ENCODE measurements around the gene DELE1. TPM values are rescaled to one million over a fixed set of nuclear protein-coding genes. Genes with fewer than 3 reads are reported as not detected.

The DELE1 gene
- total RNA-seq, 1 experiment from 2014 or later = 35.1 TPM

- Histone ChIP-seq H3K9me3 (ENCODE audit: low read depth, low read length, poor library complexity, severe bottlenecking) (no peaks in the 10 kb centered on the region), H3K27me3 (replicated peaks; ENCODE audit: insufficient read depth, low read depth, low read length, poor library complexity) (no peaks in the 10 kb centered on the region), H3K4me3 (ENCODE audit: low read depth, low read length, poor library complexity, severe bottlenecking) (no peak overlapping the region), H3K27ac (ENCODE audit: low read depth, low read length, poor library complexity, severe bottlenecking) (no peak overlapping the region), H3K4me1 (ENCODE audit: insufficient read depth, low read length, poor library complexity, severe bottlenecking) (peaks cover 7% of the 10 kb centered on the region), H3K36me3 (ENCODE audit: insufficient read depth, low read length, poor library complexity, severe bottlenecking) (peaks cover 9% of the 10 kb centered on the region)
- DNase-seq (ENCODE audit: low spot score) = no peak
- ChIA-PET POLR2A (ENCODE audit: low non-redundant PET) (no interaction called here), CTCF (no interaction called here)
- no TSS peak for BruUV-seq (replicated peaks)
- intact Hi-C loops (cut with micrococcal nuclease; ENCODE audit: unreplicated experiment) = no loop called here
- no peak for TF ChIP-seq EZH2 (IDR thresholded peaks at IDR 0.05; ENCODE audit: borderline replicate concordance, low read depth, low read length, poor library complexity, severe bottlenecking)
- TF ChIP-seq CTCF (conservative IDR thresholded peaks at IDR 0.05; ENCODE audit: low read depth, low read length) = no peak
Observed at GRCh38 chr5:141942185-141942857, 18.6 kb downstream of the DELE1 start.

- no peaks in the 10 kb centered on the region for H3K36me3 ChIP-seq (ENCODE audit: insufficient read depth, low read length, poor library complexity, severe bottlenecking)
- H3K4me3 ChIP-seq (ENCODE audit: low read depth, low read length, poor library complexity, severe bottlenecking) = no peak overlapping the region
- TF ChIP-seq CTCF (conservative IDR thresholded peaks at IDR 0.05; ENCODE audit: low read depth, low read length) (no peak), EZH2 (IDR thresholded peaks at IDR 0.05; ENCODE audit: borderline replicate concordance, low read depth, low read length, poor library complexity, severe bottlenecking) (no peak)
- BruUV-seq (replicated peaks) = no TSS peak
- peaks cover 7% of the 10 kb centered on the region for H3K4me1 ChIP-seq (ENCODE audit: insufficient read depth, low read length, poor library complexity, severe bottlenecking)
- CTCF ChIA-PET = no interaction called here
- H3K9me3 ChIP-seq (ENCODE audit: low read depth, low read length, poor library complexity, severe bottlenecking) = no peaks in the 10 kb centered on the region
- H3K27ac ChIP-seq (ENCODE audit: low read depth, low read length, poor library complexity, severe bottlenecking) = no peak overlapping the region
- DNase-seq (ENCODE audit: low spot score) = no peak
- H3K27me3 ChIP-seq (replicated peaks; ENCODE audit: insufficient read depth, low read depth, low read length, poor library complexity) = no peaks in the 10 kb centered on the region
- POLR2A ChIA-PET (ENCODE audit: low non-redundant PET) = no interaction called here
- intact Hi-C loops (cut with micrococcal nuclease; ENCODE audit: unreplicated experiment) = no loop called here
Observed at GRCh38 chr5:141944076-141944475, 20.4 kb downstream of the DELE1 start.

- DNase-seq (ENCODE audit: low spot score) = no peak
- CTCF ChIA-PET = no interaction called here
- TF ChIP-seq EZH2 (IDR thresholded peaks at IDR 0.05; ENCODE audit: borderline replicate concordance, low read depth, low read length, poor library complexity, severe bottlenecking) (no peak), CTCF (conservative IDR thresholded peaks at IDR 0.05; ENCODE audit: low read depth, low read length) (no peak)
- intact Hi-C loops (cut with micrococcal nuclease; ENCODE audit: unreplicated experiment) = no loop called here
- H3K27ac ChIP-seq (ENCODE audit: low read depth, low read length, poor library complexity, severe bottlenecking) = no peak overlapping the region
- no peak overlapping the region for H3K4me3 ChIP-seq (ENCODE audit: low read depth, low read length, poor library complexity, severe bottlenecking)
- H3K9me3 ChIP-seq (ENCODE audit: low read depth, low read length, poor library complexity, severe bottlenecking) = no peaks in the 10 kb centered on the region
- no TSS peak for BruUV-seq (replicated peaks)
- no peaks in the 10 kb centered on the region for H3K27me3 ChIP-seq (replicated peaks; ENCODE audit: insufficient read depth, low read depth, low read length, poor library complexity)
- H3K36me3 ChIP-seq (ENCODE audit: insufficient read depth, low read length, poor library complexity, severe bottlenecking) = no peaks in the 10 kb centered on the region
- H3K4me1 ChIP-seq (ENCODE audit: insufficient read depth, low read length, poor library complexity, severe bottlenecking) = peaks cover 7% of the 10 kb centered on the region
- POLR2A ChIA-PET (ENCODE audit: low non-redundant PET) = no interaction called here
Observed at GRCh38 chr5:141945511-141946051, 21.9 kb downstream of the DELE1 start.
